Adrenal gland (tissue), 5 donors: ENCODE measurements around the gene IFNGR1.

Source experiments
- CTCF ChIP-seq, 6 experiments: fragments of 450-650 bp in 4 of 6; fragments of 200-600 bp in 2 of 6; sonication (generic) in 1 of 6; IDR thresholded peaks; 1 replicate in 5 of 6; 2 replicates in 1 of 6; pipeline versions ENCODE4 v1.5.1 to v1.8.0; 2016 to 2021; ENCODE audit warnings: antibody characterized with exemption in 6 of 6, mild to moderate bottlenecking in 2 of 6, moderate library complexity in 1 of 6
- POLR2A ChIP-seq, 2 donors: fragments of 450-650 bp; IDR thresholded peaks; one replicate each; pipeline ENCODE4 v1.6.1; 2017; ENCODE audit warnings: antibody characterized with exemption in 2 of 2, mild to moderate bottlenecking in 2 of 2, moderate library complexity in 1 of 2
- donor health status: DM: no; HTN: no; CAD: no.

GRCh38 chr6:137218473-137218916 is 690 bp downstream of the IFNGR1 start:
- TF ChIP-seq CTCF (IDR thresholded peaks at IDR 0.05) (no peak), POLR2A (IDR thresholded peaks at IDR 0.05) (no peak)
